DMS114 treated with DMSO at 0.1 percent for 48 hours (cell line): ENCODE data around the gene RGS17.
"Not testable (repeated sequence)": the region's sequence is repeated elsewhere in the genome, so short reads cannot be mapped to it uniquely, and the experiment has no call there.

Experiments used
- DNase-seq: peaks from one replicate; lab custom pipeline; 2025; ENCODE audit not compliant: unreplicated experiment; lab: John Stamatoyannopoulos, UW

RGS17 gene, protein sequence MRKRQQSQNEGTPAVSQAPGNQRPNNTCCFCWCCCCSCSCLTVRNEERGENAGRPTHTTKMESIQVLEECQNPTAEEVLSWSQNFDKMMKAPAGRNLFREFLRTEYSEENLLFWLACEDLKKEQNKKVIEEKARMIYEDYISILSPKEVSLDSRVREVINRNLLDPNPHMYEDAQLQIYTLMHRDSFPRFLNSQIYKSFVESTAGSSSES

GRCh38 chr6:153131037-153131981 is at the start of gene RGS17:
TSS of gene RGS17 (minus strand) at chr6:153131282. CDS start at chr6:153044018, 87,264 bp downstream.
- no peak for DNase-seq

- DNase-seq: no peak
These were observed 41.7 kb upstream of the RGS17 start for GRCh38 chr6:153172815-153173214.

DNA sequence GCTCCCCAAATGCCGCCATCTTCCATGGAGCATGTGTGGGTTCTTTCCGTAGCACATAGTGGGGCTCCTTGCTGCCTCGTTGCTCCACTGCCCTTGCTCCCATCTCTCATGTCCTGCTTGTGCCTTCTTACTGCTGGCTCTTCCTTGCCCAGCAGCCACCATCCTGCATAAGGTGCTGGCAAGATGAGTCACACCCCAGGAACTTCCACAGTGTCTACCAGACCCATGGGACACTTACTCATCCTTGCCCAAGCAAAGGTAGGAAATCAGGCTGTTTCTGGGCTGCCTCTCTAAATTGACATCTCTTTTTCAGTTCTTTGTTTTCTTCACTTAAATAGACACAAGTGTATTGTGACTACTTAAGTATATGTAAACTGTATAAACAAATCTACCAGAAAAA is 39.4 kb upstream of the RGS17 start:
- DNase-seq: no peak

- DNase-seq: no peak
These were observed 36.8 kb upstream of the RGS17 start for GRCh38 chr6:153167907-153168306.

GRCh38 chr6:153167061-153167891 is 36.2 kb upstream of the RGS17 start:
- no peak for DNase-seq

DNA sequence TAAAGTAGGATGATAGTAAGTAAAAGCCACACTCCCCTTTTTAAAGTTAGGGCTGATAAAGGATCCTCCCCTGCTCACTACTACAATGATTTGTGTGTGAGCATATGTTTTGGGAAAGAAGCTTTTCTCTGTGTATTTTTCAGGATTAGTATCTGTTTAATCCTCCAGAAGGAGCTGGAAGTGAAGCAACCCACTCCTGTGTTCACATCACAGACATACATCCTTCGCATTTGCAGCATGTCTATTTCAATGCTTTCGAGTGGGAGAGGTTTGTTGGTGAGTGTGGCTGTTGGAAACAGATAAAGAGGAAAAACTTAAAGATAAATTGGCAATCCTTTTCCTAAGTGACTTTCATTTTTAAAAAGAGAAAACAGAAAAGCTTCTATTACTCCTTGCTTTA is 31.6 kb upstream of the RGS17 start:
- no peak for DNase-seq

DNA sequence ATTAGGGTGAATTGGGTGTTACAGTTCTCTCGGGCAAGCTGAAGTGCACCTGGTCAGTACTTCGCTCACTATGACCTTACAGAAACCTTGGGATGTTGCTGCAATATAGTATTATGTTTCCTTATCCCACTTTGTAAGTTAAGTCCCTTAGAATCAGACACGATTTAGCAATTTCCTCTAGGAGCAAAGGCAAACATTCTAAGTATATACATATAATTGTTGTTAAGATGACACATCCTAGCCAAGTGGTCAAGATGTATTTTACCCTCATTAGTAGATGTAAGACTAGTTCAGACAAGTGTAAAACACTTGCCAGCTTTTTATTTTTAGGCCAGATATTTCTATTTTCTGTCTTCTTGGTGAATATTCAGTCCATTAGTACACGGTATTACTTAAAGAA is 31.1 kb upstream of the RGS17 start:
- DNase-seq: no peak

DNA sequence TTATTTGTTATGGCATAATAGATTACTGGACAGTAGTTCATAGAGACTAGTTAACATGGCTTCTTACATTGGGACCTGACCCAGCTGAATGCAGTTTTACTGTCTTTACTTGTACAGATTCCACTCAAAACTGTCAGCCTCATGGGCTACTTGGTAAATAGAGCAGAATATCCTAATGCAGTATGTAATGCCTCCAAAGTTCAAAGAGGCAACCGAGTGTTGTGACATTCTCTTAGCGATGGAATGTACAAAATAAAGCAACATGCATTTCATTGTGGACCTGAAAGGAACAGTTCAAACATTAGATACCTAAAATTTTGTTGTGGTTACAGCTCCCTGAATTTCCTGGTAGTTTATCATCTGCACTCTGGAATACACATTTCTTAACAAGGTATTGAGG is 29.1 kb upstream of the RGS17 start:
- no peak for DNase-seq

- no peak for DNase-seq
These were observed 19.8 kb upstream of the RGS17 start for GRCh38 chr6:153150752-153151440.

DNA sequence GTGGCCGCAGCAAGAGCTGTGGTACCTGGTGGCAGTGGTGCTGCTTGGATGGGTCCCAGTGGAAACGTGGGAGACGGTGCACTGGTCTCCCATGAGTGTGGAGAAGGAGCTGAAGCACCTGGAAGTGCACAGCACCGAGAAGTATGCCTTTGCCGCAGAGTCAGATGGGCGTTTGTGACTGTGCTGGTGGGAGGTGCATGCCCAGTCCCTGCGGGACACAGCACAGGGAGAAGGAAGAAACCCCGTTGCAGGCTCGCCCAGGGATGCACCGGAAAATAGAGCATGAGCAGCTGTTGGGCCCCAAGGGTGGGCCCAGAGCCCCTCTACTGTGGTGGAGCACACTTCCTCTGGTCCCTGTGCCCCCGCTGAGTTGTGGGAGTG is 19.3 kb upstream of the RGS17 start:
- no peak for DNase-seq

DNA sequence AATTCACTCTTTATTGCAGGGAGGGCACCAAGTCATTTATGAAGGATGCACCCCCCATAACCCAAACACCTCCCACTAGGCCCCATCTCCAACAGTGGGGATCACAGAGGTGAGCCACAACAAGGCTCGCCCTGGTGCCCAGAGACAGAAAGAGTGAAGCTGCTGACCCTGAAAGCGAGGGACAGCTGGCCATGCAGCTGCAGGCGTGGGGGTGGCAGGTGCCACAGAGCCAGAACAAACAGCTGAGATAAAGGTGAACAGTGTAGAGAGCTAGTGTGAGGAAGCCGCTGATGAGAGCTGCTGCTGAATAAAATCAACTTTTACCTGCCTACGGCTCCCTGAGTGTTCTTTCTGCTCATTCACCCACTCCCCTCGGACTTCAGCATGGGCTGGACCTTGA is 18.8 kb upstream of the RGS17 start:
- no peak for DNase-seq

GRCh38 chr6:153146413-153146812 is 15.3 kb upstream of the RGS17 start:
- no peak for DNase-seq

DNA sequence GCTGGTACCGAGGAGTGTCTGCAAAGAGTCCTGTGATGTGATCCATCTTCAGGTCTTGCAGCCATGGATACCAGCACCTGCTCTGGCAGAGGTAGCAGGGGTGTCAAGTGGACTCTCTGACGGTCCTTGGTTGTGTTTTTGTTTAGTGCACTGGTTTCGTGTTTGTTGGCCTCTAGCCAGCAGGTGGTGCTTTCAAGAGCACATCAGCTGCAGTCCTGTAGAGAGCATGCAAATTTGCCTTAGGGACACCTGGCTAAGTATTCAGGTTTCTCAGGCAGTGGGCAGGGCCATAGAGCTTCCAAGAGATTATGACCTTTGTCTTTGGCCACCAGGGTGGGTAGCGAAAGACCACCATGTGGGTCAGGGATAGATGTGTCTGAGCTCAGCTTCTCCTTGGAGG is 14.5 kb upstream of the RGS17 start:
- DNase-seq: no peak

DNA sequence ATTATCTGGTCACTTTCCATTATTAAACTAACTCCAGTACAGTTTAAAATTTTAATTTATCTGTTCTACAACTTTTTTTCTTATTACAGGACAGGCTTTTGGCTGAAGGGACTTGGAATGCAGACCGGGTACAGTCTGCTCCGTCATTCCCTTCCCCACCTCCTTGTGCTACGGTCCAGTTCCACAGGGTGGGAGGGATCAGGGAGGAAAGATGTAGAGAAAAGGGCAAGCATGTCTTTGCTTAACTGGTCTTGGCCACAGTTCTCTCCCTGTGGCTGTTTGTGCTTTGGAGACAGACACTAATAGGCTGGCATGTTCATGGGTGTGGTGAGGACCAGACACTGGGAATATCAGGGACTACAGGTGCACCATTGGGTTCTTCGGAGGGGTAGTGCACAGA is 12.1 kb upstream of the RGS17 start:
- no peak for DNase-seq

GRCh38 chr6:153140299-153140698 is 9.2 kb upstream of the RGS17 start:
- no peak for DNase-seq

- no peak for DNase-seq
These were observed 7.8 kb upstream of the RGS17 start for GRCh38 chr6:153138930-153139329.

DNA sequence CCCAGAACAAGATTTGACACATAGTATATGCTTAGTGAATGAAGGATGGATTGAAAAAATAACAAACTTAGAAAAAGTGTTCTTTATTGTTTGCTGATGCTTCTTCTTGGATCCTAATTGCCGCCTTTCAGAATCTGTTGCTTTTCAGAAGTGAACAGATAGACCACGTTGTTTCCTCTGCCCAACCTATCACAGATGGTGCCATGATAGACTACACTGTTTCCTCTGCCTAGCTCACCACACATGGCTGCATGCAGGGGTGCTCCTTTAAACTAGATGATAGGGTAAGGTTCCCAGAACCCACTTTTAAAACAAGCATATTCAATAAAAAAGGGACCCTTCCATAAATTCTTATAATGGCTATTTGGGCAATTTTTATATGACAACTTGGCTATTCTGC is 4.6 kb upstream of the RGS17 start:
- DNase-seq: no peak

- DNase-seq: not testable (repeated sequence)
These were observed 2.6 kb upstream of the RGS17 start for GRCh38 chr6:153133667-153134066.

- no peak for DNase-seq
These were observed 506 bp downstream of the RGS17 start for GRCh38 chr6:153130515-153131036.

DNA sequence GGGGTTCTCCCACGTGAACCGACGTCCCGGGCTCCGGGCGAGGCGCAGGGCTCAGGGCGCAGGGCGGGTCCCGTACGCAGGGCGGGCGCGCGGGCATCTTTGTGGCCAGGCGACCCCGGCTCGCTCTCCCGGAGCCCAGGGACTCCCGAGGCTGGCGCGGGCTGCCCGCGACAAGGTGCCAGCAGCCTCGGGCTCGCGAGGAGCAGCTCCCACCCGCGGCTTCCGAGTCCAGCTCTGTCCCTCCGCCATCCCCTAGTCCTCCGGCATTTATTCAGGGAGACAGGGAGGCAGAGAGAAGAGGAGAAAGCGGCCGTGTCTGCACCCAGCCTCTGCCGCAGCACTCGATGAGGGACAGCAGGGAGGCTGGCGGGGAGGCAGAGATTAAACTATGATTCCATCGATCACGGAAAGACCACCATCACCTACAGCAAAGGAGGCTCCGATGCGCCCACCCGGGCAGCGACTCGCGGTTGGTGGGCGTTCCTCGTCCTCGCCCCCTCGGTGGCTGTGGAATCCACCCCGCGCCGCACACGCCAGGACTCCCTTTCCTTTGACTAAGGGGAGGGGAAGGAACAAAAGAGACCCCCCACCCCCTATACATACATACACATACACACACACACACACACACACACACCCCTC is 1.1 kb downstream of the RGS17 start:
- DNase-seq: no peak
